ENCODE measurements around the gene ANKRD52. TPM values are rescaled to one million over a fixed set of nuclear protein-coding genes. Genes with fewer than 3 reads are reported as not detected.

Gene ANKRD52
- total RNA-seq, 2 experiments from 2014 or later, result 54.5 to 55.0 TPM

DNA sequence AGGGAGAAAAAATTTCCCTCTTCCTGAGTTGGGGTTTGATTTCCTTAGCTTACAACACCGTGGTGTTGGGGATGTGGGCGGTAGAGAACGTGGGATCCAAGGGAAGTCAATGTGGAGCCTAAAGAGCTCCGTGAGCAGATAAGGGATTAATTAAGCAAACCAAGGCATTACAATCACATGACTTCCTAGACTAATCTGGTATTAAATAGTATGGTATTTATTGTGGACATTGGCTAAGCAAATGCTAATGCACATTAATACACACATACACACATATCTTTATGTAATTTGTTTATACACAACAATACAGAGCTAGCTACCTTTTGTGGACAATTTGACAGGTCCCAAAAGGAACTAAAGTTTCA is 35.7 kb downstream of the ANKRD52 start:
- ATAC-seq, result no peak

DNA sequence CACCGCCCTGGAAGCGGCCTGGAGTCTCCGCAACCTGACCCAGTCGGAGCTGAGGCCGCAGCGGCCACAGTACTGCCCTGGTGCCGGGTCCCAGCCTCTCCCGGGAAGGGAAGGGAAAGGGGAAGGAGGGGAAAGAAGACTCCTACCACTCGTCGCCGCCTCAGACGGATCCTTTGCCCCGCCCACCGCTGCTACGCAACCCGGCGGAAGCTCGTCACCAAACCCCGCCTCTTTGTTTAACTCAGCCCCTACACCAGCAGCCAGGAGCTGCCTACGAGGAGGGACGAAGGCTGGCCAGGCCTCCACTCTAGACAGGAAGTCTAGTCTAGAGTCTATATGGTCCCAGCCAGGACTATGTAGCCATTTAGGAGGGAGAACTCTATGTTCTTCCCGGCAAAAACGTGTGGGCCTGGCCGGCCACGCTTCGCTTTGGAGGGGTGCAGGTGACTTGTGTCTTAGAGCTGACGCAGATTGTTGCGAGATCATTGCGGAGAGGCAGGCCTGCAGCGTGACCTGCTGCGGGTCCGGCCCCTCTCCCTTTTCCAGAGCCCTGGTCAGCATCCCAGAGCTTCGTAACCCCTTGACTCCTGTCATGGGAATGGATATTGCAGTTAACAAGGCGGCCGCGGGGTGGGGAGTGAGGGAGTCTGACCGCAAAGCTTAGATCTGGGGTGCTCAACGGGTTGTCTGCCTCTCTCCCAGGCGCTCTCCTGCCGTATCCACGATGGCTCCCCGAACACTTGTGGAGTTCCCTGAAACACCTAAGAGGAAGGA is 36.2 kb downstream of the ANKRD52 start, which contains the start of gene RNF41:
Gene RNF41 (minus strand): TSS at position 166 of the 774 bp plus-strand sequence. CDS start 7,875 bp downstream, outside the sequence.
- ChIA-PET POLR2A (interaction anchor here (0.8 to 3.0 kb wide), 25 partner anchors 9 to 492 kb away, joined by 3 to 24 read pairs (median 5); partner anchors contain the start of genes ANKRD52, CNPY2, COQ10A and ESYT1), CTCF (interaction anchor here (0.6 to 4.2 kb wide), 31 partner anchors 9 to 484 kb away, joined by 3 to 69 read pairs (median 4); partner anchors contain the start of genes ANKRD52, COQ10A, CS and IL23A)
- H3K9me3 Mint-ChIP-seq (ENCODE audit: insufficient read depth), result no peaks in the 10 kb centered on the region
- H3K27ac Mint-ChIP-seq, result peak within 1 kb of the TSS; percentile 97
- no peaks in the 10 kb centered on the region for H3K27me3 Mint-ChIP-seq (ENCODE audit: low read depth)
- peak; percentile 96 for DNase-seq
- ATAC-seq, result peak; percentile 84
- H3K36me3 Mint-ChIP-seq (ENCODE audit: low read depth), result peaks cover 10% of the 10 kb centered on the region
- peak within 1 kb of the TSS; percentile 98 for H3K4me3 Mint-ChIP-seq
- H3K4me1 Mint-ChIP-seq (ENCODE audit: low read depth), result peaks cover 54% of the 10 kb centered on the region

More for the DNA sequence above, 35.7 kb downstream of the ANKRD52 start:
- POLR2A ChIA-PET, result interaction anchor here (0.5 to 3.0 kb wide), 22 partner anchors 8 to 295 kb away, joined by 3 to 24 read pairs (median 5); partner anchors contain the start of genes ANKRD52, CNPY2, COQ10A and ESYT1
- DNase-seq, result no peak
- peak overlapping the region; percentile 97 for H3K27ac Mint-ChIP-seq
- CTCF ChIA-PET, result interaction anchor here (0.8 to 4.2 kb wide), 26 partner anchors 9 to 484 kb away, joined by 3 to 69 read pairs (median 4); partner anchors contain the start of genes ANKRD52, COQ10A, CS and IL23A
- H3K4me1 Mint-ChIP-seq (ENCODE audit: low read depth), result peaks cover 54% of the 10 kb centered on the region
- H3K36me3 Mint-ChIP-seq (ENCODE audit: low read depth), result peaks cover 13% of the 10 kb centered on the region
- no peaks in the 10 kb centered on the region for H3K9me3 Mint-ChIP-seq (ENCODE audit: insufficient read depth)
- H3K27me3 Mint-ChIP-seq (ENCODE audit: low read depth), result no peaks in the 10 kb centered on the region
- H3K4me3 Mint-ChIP-seq, result peak overlapping the region; percentile 98

DNA sequence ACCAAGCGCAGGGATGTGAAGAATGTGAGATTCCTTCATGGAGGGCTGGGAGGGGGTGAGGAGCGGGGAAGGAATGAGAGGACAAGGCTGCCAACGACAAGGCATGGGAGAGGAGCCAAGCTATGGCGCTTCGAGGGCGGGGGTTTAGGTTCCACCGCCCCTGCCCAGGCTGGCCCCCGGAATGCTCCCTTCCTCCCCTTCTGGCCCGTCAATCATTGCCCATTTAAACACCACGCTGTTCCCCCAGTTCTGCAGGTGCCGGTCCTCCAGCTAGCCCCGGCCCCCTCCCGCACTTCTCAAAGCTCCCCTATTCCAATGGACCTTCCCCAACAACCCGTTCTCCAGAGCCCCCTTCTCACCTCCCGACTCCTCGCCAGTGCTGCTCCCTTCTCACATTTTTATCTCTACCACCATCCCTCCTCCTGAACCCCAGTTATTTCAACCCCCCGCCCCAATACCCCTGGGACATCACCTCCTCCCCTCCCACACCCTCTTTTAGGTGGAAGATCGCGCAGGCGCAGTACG is 36.9 kb downstream of the ANKRD52 start:
- ATAC-seq, result peak; percentile 29

DNA sequence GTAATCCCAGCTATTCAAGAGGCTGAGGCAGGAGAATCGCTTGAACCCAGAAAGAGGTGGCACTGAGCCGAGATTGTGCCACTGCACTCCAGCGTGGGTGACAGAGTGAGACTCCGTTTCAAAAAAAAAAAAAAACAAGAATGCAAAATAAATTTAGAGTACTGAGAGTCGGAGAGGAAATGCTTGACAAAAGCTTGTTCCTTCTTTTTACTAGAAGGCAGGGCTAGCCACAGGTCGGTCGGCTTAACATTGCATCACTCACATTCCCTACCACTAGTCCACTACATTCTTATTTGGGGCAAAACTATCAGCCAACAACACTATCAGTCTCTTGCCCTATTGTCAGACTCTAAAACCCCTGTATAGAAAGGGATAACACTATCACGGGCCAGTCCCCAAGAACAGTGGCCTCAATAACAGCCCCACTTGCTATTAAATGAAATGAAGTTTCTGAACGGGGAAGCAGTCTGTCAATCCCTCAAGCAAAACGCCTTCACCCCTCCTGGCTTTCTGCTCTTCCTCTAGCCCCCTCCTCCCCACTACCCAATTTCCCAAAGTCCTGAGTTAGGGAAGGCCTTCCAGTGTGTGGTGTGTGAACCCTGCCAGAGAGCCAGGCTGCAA is 37.5 kb downstream of the ANKRD52 start:
- Mint-ChIP-seq H3K4me3 (peak overlapping the region; percentile 98), H3K27me3 (ENCODE audit: low read depth) (no peaks in the 10 kb centered on the region), H3K36me3 (ENCODE audit: low read depth) (peaks cover 8% of the 10 kb centered on the region), H3K9me3 (ENCODE audit: insufficient read depth) (no peaks in the 10 kb centered on the region), H3K27ac (peak overlapping the region; percentile 97), H3K4me1 (ENCODE audit: low read depth) (peaks cover 49% of the 10 kb centered on the region)
- POLR2A ChIA-PET, result interaction anchor here (0.8 to 3.0 kb wide), 10 partner anchors 9 to 491 kb away, joined by 3 to 24 read pairs (median 6); partner anchors contain the start of genes RPL41, SMARCC2, STAT2 and ZC3H10
- no peak for DNase-seq
- CTCF ChIA-PET, result interaction anchor here (0.6 to 4.2 kb wide), 6 partner anchors 14 to 247 kb away, joined by 3 to 69 read pairs (median 11); partner anchors contain the start of genes SMARCC2 and ZC3H10
- no peak for ATAC-seq

More for the DNA sequence above, 36.9 kb downstream of the ANKRD52 start:
- H3K4me3 Mint-ChIP-seq, result peak overlapping the region; percentile 98
- H3K9me3 Mint-ChIP-seq (ENCODE audit: insufficient read depth), result no peaks in the 10 kb centered on the region
- DNase-seq, result no peak
- ChIA-PET CTCF (interaction anchor here (0.6 to 4.2 kb wide), 18 partner anchors 14 to 246 kb away, joined by 3 to 69 read pairs (median 6); partner anchors contain the start of genes ANKRD52, COQ10A, CS and MYL6B), POLR2A (interaction anchor here (0.8 to 3.0 kb wide), 18 partner anchors 10 to 492 kb away, joined by 3 to 24 read pairs (median 5); partner anchors contain the start of genes ANKRD52, COQ10A, ESYT1 and PA2G4)
- peaks cover 53% of the 10 kb centered on the region for H3K4me1 Mint-ChIP-seq (ENCODE audit: low read depth)
- no peaks in the 10 kb centered on the region for H3K27me3 Mint-ChIP-seq (ENCODE audit: low read depth)
- H3K36me3 Mint-ChIP-seq (ENCODE audit: low read depth), result peaks cover 13% of the 10 kb centered on the region
- H3K27ac Mint-ChIP-seq, result peak overlapping the region; percentile 97

DNA sequence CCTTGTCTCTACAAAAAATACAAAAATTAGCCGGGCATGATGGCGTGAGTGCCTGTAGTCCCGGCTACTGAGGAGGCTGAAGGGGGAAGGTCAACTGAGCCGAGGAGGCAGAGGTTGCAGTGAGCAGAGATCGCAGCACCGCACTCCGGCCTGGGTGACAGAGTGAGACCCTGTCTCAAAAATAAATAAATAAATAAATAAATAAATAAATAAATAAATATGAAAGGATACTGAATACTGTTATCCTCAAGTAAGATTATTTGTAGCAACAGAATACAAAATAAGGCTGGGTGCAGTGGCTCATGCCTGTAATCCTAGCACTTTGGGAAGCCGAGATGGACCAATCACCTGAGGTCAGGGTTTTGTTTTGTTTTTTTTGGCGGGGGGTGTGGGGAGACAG is 38.3 kb downstream of the ANKRD52 start:
- CTCF ChIA-PET, result interaction anchor here (4.2 kb wide), 1 partner anchor 30 kb away, joined by 69 read pairs; the partner anchor contains the start of gene SMARCC2
- POLR2A ChIA-PET, result interaction anchor here (0.8 kb wide), 1 partner anchor 31 kb away, joined by 3 read pairs; the partner anchor contains the start of gene SMARCC2
- Mint-ChIP-seq H3K27ac (no peak overlapping the region), H3K36me3 (ENCODE audit: low read depth) (peaks cover 8% of the 10 kb centered on the region), H3K4me1 (ENCODE audit: low read depth) (peaks cover 40% of the 10 kb centered on the region), H3K9me3 (ENCODE audit: insufficient read depth) (no peaks in the 10 kb centered on the region), H3K4me3 (peak overlapping the region; percentile 98), H3K27me3 (ENCODE audit: low read depth) (no peaks in the 10 kb centered on the region)
- no peak for DNase-seq
- ATAC-seq, result no peak

DNA sequence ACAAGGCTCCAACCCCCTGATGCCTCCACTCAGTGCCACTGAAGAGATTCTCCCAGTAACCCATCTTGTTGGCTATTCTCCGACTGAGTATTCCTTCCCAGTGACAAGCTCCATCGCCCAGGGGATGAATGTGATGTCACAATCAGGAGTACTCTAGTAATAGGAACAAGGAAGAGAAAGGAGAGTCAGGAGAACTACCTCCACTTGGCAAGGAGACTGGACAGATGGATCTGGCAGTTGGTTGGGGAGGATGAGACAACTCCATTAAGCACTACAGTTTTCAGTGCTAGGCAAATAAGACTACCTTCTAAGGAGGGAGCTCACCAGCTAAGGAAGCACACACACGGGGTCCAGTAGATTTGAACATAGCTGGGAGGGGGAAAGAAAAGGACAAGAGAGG is 41.7 kb downstream of the ANKRD52 start:
- Mint-ChIP-seq H3K9me3 (ENCODE audit: insufficient read depth) (no peaks in the 10 kb centered on the region), H3K27me3 (ENCODE audit: low read depth) (no peaks in the 10 kb centered on the region), H3K36me3 (ENCODE audit: low read depth) (peaks cover 30% of the 10 kb centered on the region), H3K27ac (no peak overlapping the region), H3K4me3 (no peak overlapping the region), H3K4me1 (ENCODE audit: low read depth) (peaks cover 11% of the 10 kb centered on the region)
- CTCF ChIA-PET, result interaction anchor here (0.7 to 1.1 kb wide), 2 partner anchors 41 to 99 kb away, joined by 3 read pairs; partner anchors contain the start of gene ANKRD52
- POLR2A ChIA-PET, result no interaction called here
- DNase-seq (no peak), ATAC-seq (no peak)

DNA sequence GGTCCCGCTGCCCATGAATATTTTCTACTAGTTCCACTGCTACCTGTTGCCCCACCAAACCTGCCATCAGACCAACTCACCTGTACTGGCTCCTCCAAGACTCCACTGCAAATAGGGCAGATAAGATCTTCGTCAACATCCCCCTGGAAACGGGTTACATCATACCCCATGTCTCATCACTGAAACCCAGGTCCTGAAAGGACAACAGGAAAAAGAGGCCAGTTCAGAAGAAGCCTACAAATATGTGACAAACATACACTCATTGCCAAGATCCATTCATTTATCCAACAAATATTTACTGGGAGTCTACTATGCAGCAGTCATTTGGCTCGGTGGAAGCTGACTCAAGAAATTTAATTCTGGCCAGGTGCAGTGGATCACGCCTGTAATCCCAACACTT is 44.3 kb downstream of the ANKRD52 start:
- POLR2A ChIA-PET, result no interaction called here
- H3K4me3 Mint-ChIP-seq, result no peak overlapping the region
- no peak for ATAC-seq

DNA sequence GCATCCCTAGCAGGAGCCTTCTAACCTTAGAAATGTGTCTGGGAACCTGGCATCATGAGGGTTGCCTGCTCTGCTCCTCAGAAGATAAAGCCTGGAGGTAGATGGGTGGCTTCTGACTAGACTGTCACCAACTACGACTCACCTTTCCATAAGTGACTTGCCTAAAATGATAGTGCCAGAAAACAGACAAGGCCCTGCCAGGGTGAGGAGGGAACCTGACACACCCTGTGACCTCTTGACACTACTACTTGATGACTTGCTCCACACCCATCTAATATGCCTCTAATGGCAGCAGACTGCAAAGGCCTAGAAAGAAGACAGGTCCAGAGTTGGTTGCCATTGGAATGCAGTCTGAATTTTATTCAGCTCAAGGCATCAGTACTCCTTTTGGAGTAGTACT is 45.8 kb downstream of the ANKRD52 start:
- no peak overlapping the region for H3K4me3 Mint-ChIP-seq
- CTCF ChIA-PET, result interaction anchor here (0.7 to 0.9 kb wide), 4 partner anchors 10 to 23 kb away, joined by 3 to 5 read pairs (median 4); partner anchors contain the start of genes RNF41 and SMARCC2

More for the DNA sequence above, 44.3 kb downstream of the ANKRD52 start:
- Mint-ChIP-seq H3K36me3 (ENCODE audit: low read depth) (peaks cover 49% of the 10 kb centered on the region), H3K27ac (no peak overlapping the region), H3K4me1 (ENCODE audit: low read depth) (no peaks in the 10 kb centered on the region), H3K9me3 (ENCODE audit: insufficient read depth) (no peaks in the 10 kb centered on the region), H3K27me3 (ENCODE audit: low read depth) (no peaks in the 10 kb centered on the region)
- CTCF ChIA-PET, result interaction anchor here (0.9 to 1.0 kb wide), 2 partner anchors 8 to 39 kb away, joined by 3 to 4 read pairs; partner anchors contain the start of gene RNF41
- DNase-seq, result no peak

DNA sequence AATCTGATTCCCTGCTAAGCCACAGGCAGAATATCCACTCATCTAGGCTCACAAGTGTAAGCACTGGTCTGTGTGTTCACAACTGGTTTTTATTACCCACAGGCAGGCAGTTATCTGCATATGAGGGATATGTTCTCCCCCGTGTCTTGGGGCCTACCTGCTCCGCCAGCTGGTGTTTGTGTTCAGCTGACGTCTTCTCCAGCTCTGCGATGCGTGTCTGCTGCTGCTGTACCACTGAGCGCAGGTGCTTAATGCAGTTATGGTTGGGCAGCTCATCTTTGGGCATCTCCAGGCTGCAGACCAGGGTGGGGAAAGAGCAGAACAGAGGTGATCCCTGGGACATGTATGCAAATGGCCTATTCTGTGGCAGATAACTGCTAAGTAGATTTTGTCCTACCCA is 50.2 kb downstream of the ANKRD52 start:
- H3K27ac Mint-ChIP-seq, result no peak overlapping the region
- CTCF ChIA-PET, result interaction anchor here (0.8 to 4.7 kb wide), 7 partner anchors 10 to 256 kb away, joined by 3 to 45 read pairs (median 7); partner anchors contain the start of genes ANKRD52, IL23A and RNF41

More for the DNA sequence above, 45.8 kb downstream of the ANKRD52 start:
- Mint-ChIP-seq H3K9me3 (ENCODE audit: insufficient read depth) (no peaks in the 10 kb centered on the region), H3K27ac (no peak overlapping the region), H3K36me3 (ENCODE audit: low read depth) (peaks cover 57% of the 10 kb centered on the region), H3K4me1 (ENCODE audit: low read depth) (no peaks in the 10 kb centered on the region), H3K27me3 (ENCODE audit: low read depth) (no peaks in the 10 kb centered on the region)
- DNase-seq (no peak), ATAC-seq (no peak)
- POLR2A ChIA-PET, result interaction anchor here (1.3 kb wide), 1 partner anchor 9 kb away, joined by 5 read pairs; the partner anchor contains the start of gene RNF41

DNA sequence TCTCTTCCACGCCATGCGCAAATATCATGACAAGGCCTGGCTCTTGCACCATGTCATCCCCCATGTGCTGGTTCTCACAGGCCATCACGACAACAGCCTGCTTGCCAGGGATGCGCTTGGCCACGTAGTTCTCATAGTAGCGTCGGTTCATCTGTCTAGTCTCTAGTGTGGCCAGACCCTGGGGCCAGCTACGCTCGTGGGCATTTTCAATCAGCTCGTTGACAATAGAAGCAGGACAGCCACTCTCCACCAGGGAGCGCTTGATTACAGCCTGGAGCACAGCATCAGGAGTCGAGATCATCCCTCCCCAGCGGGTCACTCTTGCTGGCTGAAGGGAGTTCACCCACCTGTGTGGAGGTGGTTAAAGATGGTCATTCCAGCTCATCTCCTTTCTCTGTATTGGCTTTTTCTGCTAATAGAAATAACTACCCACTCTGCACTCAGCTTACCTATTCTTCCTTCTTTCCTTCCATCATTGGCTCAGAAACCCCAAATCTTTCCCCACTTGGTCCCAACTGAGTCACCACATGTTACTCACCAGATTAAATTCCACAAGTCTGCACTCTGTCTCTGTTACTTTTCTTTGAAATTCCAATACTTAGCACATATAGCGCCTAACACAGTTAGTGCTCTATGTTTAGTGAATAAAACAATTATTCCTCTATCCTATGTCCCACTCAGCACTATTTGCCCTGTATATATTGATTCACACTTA is 51.6 kb downstream of the ANKRD52 start:
- no peak overlapping the region for H3K4me3 Mint-ChIP-seq
- H3K27ac Mint-ChIP-seq, result no peak overlapping the region
- ATAC-seq, result peak; percentile 62
- DNase-seq, result peak; percentile 56
- POLR2A ChIA-PET, result interaction anchor here (0.7 to 1.0 kb wide), 3 partner anchors 15 to 63 kb away, joined by 3 to 5 read pairs (median 3); partner anchors contain the start of genes RNF41 and SMARCC2
- no peaks in the 10 kb centered on the region for H3K27me3 Mint-ChIP-seq (ENCODE audit: low read depth)
- peaks cover 40% of the 10 kb centered on the region for H3K36me3 Mint-ChIP-seq (ENCODE audit: low read depth)
- no peaks in the 10 kb centered on the region for H3K9me3 Mint-ChIP-seq (ENCODE audit: insufficient read depth)
- H3K4me1 Mint-ChIP-seq (ENCODE audit: low read depth), result no peaks in the 10 kb centered on the region
- CTCF ChIA-PET, result interaction anchor here (0.7 to 4.7 kb wide), 14 partner anchors 9 to 257 kb away, joined by 3 to 45 read pairs (median 6); partner anchors contain the start of genes COQ10A, IL23A, RNF41 and SMARCC2

More for the DNA sequence above, 50.2 kb downstream of the ANKRD52 start:
- no peak overlapping the region for H3K4me3 Mint-ChIP-seq
- no peaks in the 10 kb centered on the region for H3K4me1 Mint-ChIP-seq (ENCODE audit: low read depth)
- H3K27me3 Mint-ChIP-seq (ENCODE audit: low read depth), result no peaks in the 10 kb centered on the region
- no peaks in the 10 kb centered on the region for H3K9me3 Mint-ChIP-seq (ENCODE audit: insufficient read depth)
- no peak for DNase-seq
- peaks cover 48% of the 10 kb centered on the region for H3K36me3 Mint-ChIP-seq (ENCODE audit: low read depth)
- POLR2A ChIA-PET, result interaction anchor here (1.0 to 1.1 kb wide), 2 partner anchors 14 to 108 kb away, joined by 3 to 5 read pairs; partner anchors contain the start of genes CNPY2 and RNF41
- ATAC-seq, result no peak

All from activated CD8-positive, alpha-beta T cell treated with anti-CD3 and anti-CD28 coated beads, Interleukin-2, amount 10 ng/mL, durations not matched to agents 7 days and 5 days (primary cell).